H1 (cell line): ENCODE results near the gene FAM167B. TPM values are rescaled to one million over a fixed set of nuclear protein-coding genes. Genes with fewer than 3 reads are reported as not detected.

ENCODE experiments used
- CTCF ChIA-PET: fragments of 300-600 bp; sonication (Branson Sonifier 250); formaldehyde crosslinking; loops from one replicate; lab custom pipeline; 2021; ENCODE audit not compliant: partially characterized antibody; lab: Charles Lee
- POLR2A ChIA-PET: fragments of 300-600 bp; sonication (Branson Sonifier 250); formaldehyde crosslinking; loops from one replicate; lab custom pipeline; 2021; ENCODE audit warnings: inconsistent platforms; ENCODE audit not compliant: partially characterized antibody; lab: Charles Lee
- DNase-seq, 2 experiments: peaks; one replicate each; pipeline versions ENCODE4 v3.0.0 to v3.0.0-alpha.2; 2010 to 2022; ENCODE audit warnings: low spot score in 2 of 2, low read depth in 1 of 2, mixed read lengths in 1 of 2
- FAIRE-seq: peaks from 2 replicates; lab custom pipeline; 2011; peaks lifted over from hg19 to GRCh38; lab: Jason Lieb, UNC
- H2AFZ ChIP-seq: 2 replicates; pipeline ENCODE4 v1.8.1; 2012; ENCODE audit warnings: low read length, inconsistent platforms
- H2AK5ac ChIP-seq: 2 replicates; pipeline ENCODE4 v1.6.1; 2013; ENCODE audit warnings: low read depth, low read length
- H2BK120ac ChIP-seq: replicated peaks from 2 replicates; pipeline ENCODE3; 2013; ENCODE audit warnings: low read depth, low read length, inconsistent platforms
- H2BK12ac ChIP-seq: 2 replicates; pipeline ENCODE4 v1.6.1; 2013; ENCODE audit warnings: low read depth, low read length
- H2BK15ac ChIP-seq: 2 replicates; pipeline ENCODE4 v1.6.1; 2013; ENCODE audit warnings: low read length
- H2BK20ac ChIP-seq: 2 replicates; pipeline ENCODE4 v1.6.1; 2013; ENCODE audit warnings: low read length
- H2BK5ac ChIP-seq: 2 replicates; pipeline ENCODE4 v1.6.1; 2013; ENCODE audit warnings: low read depth, low read length
- H3K14ac ChIP-seq: 2 replicates; pipeline ENCODE4 v1.6.1; 2013; ENCODE audit warnings: inconsistent platforms; ENCODE audit not compliant: insufficient read length
- H3K18ac ChIP-seq: 2 replicates; pipeline ENCODE4 v1.6.1; 2013; ENCODE audit warnings: low read length; ENCODE audit errors: extremely low read depth
- H3K23ac ChIP-seq: 2 replicates; pipeline ENCODE4 v1.6.1; 2013; ENCODE audit warnings: inconsistent platforms; ENCODE audit not compliant: insufficient read length
- H3K23me2 ChIP-seq: 2 replicates; pipeline ENCODE4 v1.6.1; 2013; ENCODE audit warnings: low read depth, low read length
- H3K27ac ChIP-seq: 2 replicates; pipeline ENCODE4 v1.6.1; 2011; ENCODE audit warnings: low read depth, low read length, inconsistent platforms
- H3K27me3 ChIP-seq, 4 experiments: replicated peaks in 1 of 4; 1 replicate in 1 of 4; 2 replicates in 3 of 4; pipeline versions ENCODE4 v1.6.1 to v1.8.1; 2011 to 2013; ENCODE audit warnings: low read length in 3 of 4, mild to moderate bottlenecking in 3 of 4, inconsistent platforms in 2 of 4, mixed read lengths in 2 of 4, moderate library complexity in 1 of 4; ENCODE audit not compliant: control insufficient read depth in 3 of 4, insufficient read depth in 3 of 4; ENCODE audit errors: extremely low read depth in 1 of 4
- H3K36me3 ChIP-seq, 4 experiments: 2 replicates each; pipeline versions ENCODE4 v1.6.1 to v1.8.1; 2011 to 2013; ENCODE audit warnings: mild to moderate bottlenecking in 4 of 4, low read length in 3 of 4, moderate library complexity in 2 of 4, control low read depth in 1 of 4, inconsistent platforms in 1 of 4; ENCODE audit not compliant: insufficient read depth in 4 of 4, control insufficient read depth in 2 of 4
- H3K4ac ChIP-seq: replicated peaks from 2 replicates; pipeline ENCODE3; 2013; ENCODE audit warnings: low read length, low read depth, mixed read lengths, inconsistent platforms; ENCODE audit not compliant: insufficient read length
- H3K4me1 ChIP-seq, 4 experiments: replicated peaks in 1 of 4; 1 replicate in 1 of 4; 2 replicates in 3 of 4; pipeline versions ENCODE4 v1.6.1 to v1.8.1; 2011 to 2013; ENCODE audit warnings: low read length in 3 of 4, inconsistent platforms in 2 of 4, mixed read lengths in 1 of 4; ENCODE audit not compliant: insufficient read depth in 4 of 4, control insufficient read depth in 3 of 4
- H3K4me2 ChIP-seq, 2 experiments: 2 replicates each; pipeline versions ENCODE4 v1.6.1 to v1.8.1; 2011 to 2013; ENCODE audit warnings: low read depth in 2 of 2, low read length in 2 of 2, control low read depth in 1 of 2, inconsistent platforms in 1 of 2, mild to moderate bottlenecking in 1 of 2; ENCODE audit not compliant: insufficient read depth in 1 of 2
- H3K4me3 ChIP-seq, 4 experiments: fragments of 200-600, 300-600 bp in 1 of 4; sonication (generic), shearing (Covaris generic), sonication (Bioruptor Twin) in 1 of 4; 2 replicates each; pipeline versions ENCODE4 v1.5.1 to v1.8.1; 2011 to 2016; ENCODE audit warnings: low read length in 4 of 4, low read depth in 3 of 4, control low read depth in 2 of 4, inconsistent platforms in 2 of 4, mild to moderate bottlenecking in 2 of 4, mixed read lengths in 1 of 4, moderate library complexity in 1 of 4; ENCODE audit not compliant: insufficient read depth in 2 of 4; ENCODE audit errors: extremely low read depth in 1 of 4
- H3K56ac ChIP-seq: replicated peaks from 2 replicates; pipeline ENCODE3; 2013; ENCODE audit warnings: low read depth, mild to moderate bottlenecking, mixed read lengths, low read length, inconsistent platforms; ENCODE audit not compliant: insufficient read length
- H3K79me1 ChIP-seq: 2 replicates; pipeline ENCODE4 v1.6.1; 2013; ENCODE audit warnings: low read depth, low read length, control low read depth
- H3K79me2 ChIP-seq, 2 experiments: 2 replicates each; pipeline versions ENCODE4 v1.6.1 to v1.8.1; 2012 to 2013; ENCODE audit warnings: low read length in 2 of 2, mild to moderate bottlenecking in 2 of 2, inconsistent platforms in 1 of 2; ENCODE audit not compliant: insufficient read depth in 2 of 2, control insufficient read depth in 1 of 2
- H3K9ac ChIP-seq, 4 experiments: replicated peaks in 1 of 4; 1 replicate in 1 of 4; 2 replicates in 3 of 4; pipeline versions ENCODE4 v1.6.1 to v1.8.1; 2011 to 2013; ENCODE audit warnings: low read depth in 3 of 4, low read length in 3 of 4, control low read depth in 2 of 4, mild to moderate bottlenecking in 2 of 4, moderate library complexity in 2 of 4, inconsistent platforms in 1 of 4; ENCODE audit errors: extremely low read depth in 1 of 4
- H3K9me3 ChIP-seq, 2 experiments: 2 replicates each; pipeline versions ENCODE4 v1.6.1 to v1.8.1; 2012 to 2013; ENCODE audit warnings: mild to moderate bottlenecking in 2 of 2, moderate library complexity in 2 of 2, control low read depth in 1 of 2, inconsistent platforms in 1 of 2, low read depth in 1 of 2, low read length in 1 of 2, mixed read lengths in 1 of 2; ENCODE audit not compliant: insufficient read depth in 2 of 2
- H4K20me1 ChIP-seq, 2 experiments: replicated peaks in 1 of 2; 2 replicates each; pipeline versions ENCODE3 to v1.8.1; 2011 to 2013; ENCODE audit warnings: inconsistent platforms in 2 of 2, low read length in 2 of 2, mild to moderate bottlenecking in 1 of 2; ENCODE audit not compliant: insufficient read depth in 2 of 2, control insufficient read depth in 1 of 2
- H4K5ac ChIP-seq: 2 replicates; pipeline ENCODE4 v1.6.1; 2013; ENCODE audit warnings: low read length, low read depth, mixed read lengths, inconsistent platforms; ENCODE audit not compliant: insufficient read length
- H4K8ac ChIP-seq: 2 replicates; pipeline ENCODE4 v1.8.0; 2013; ENCODE audit warnings: mild to moderate bottlenecking, moderate library complexity, low read length, inconsistent platforms; ENCODE audit not compliant: insufficient read depth; ENCODE audit errors: extremely low read depth
- H4K91ac ChIP-seq: replicated peaks from 2 replicates; pipeline ENCODE3; 2013; ENCODE audit warnings: low read length, mixed read lengths, inconsistent platforms; ENCODE audit not compliant: insufficient read length
- CBX8 ChIP-seq: fragments of 300-800, 300-1000 bp; sonication (generic); IDR thresholded peaks from 2 replicates; pipeline ENCODE4 v1.7.1; 2016; ENCODE audit warnings: low read depth, low read length, borderline replicate concordance
- CREB1 ChIP-seq: IDR thresholded peaks from 2 replicates; pipeline ENCODE4 v1.6.1; 2012; ENCODE audit warnings: inconsistent platforms
- PHF8 ChIP-seq: fragments of 200-600 bp; sonication (generic); conservative IDR thresholded peaks from 2 replicates; pipeline ENCODE4 v1.7.1; 2012; ENCODE audit warnings: low read depth, mild to moderate bottlenecking, inconsistent platforms, low read length, moderate library complexity
- SP4 ChIP-seq: IDR thresholded peaks from 2 replicates; pipeline ENCODE4 v1.6.1; 2012; ENCODE audit warnings: low read length, inconsistent platforms
- SUZ12 ChIP-seq: fragments of 200-600 bp; sonication (generic); IDR thresholded peaks from 2 replicates; pipeline ENCODE4 v1.6.1; 2012; ENCODE audit warnings: mild to moderate bottlenecking, inconsistent platforms, low read length, moderate library complexity, mixed read lengths
- WGBS, 2 experiments: shearing (Covaris generic) in 1 of 2; methylation state at CpG; one replicate each; pipeline versions ENCODE4 v1.1.6 to v1.1.7; 2013 to 2015; ENCODE audit warnings: low lambda C conversion rate in 2 of 2, mixed read lengths in 2 of 2, inconsistent platforms in 1 of 2, low coverage in 1 of 2, missing lambda C conversion rate in 1 of 2; ENCODE audit not compliant: insufficient replicate concordance in 2 of 2, insufficient coverage in 1 of 2, insufficient read length in 1 of 2; ENCODE audit errors: extremely low coverage in 1 of 2, missing lambda C conversion rate in 1 of 2; 5-methylcytosine and 5-hydroxymethylcytosine counted together
- polyA plus RNA-seq, 7 experiments: library from polyadenylated mRNA; depleted of rRNA in 3 of 7; stranded (reverse) in 5 of 7; unstranded in 2 of 7; fragments of >200 nt in 5 of 7; fragments of 200-250 nt in 2 of 7; gene quantifications; 1 replicate in 5 of 7; 2 replicates in 1 of 7; 4 replicates in 1 of 7; pipeline versions ENCODE4 v1.2.1 to v1.2.3, GENCODE V29; 2011 to 2013; ENCODE audit warnings: missing spikeins in 2 of 7, mixed read lengths in 2 of 7
- total RNA-seq: library from RNA; stranded (reverse); fragmentation: NEBNext Ultra II Directional; extraction: Animal tissue kit (Norgen Biotek cat#: 25700); gene quantifications from 2 replicates; pipeline ENCODE4 v1.2.1, GENCODE V29; 2021

The FAM167B gene
- total and polyA plus RNA-seq, 2 of the 8 experiments (the other 6 are each of a cell fraction or from before 2014, with no cell fraction given) = 2.8 to 3.9 TPM

DNA sequence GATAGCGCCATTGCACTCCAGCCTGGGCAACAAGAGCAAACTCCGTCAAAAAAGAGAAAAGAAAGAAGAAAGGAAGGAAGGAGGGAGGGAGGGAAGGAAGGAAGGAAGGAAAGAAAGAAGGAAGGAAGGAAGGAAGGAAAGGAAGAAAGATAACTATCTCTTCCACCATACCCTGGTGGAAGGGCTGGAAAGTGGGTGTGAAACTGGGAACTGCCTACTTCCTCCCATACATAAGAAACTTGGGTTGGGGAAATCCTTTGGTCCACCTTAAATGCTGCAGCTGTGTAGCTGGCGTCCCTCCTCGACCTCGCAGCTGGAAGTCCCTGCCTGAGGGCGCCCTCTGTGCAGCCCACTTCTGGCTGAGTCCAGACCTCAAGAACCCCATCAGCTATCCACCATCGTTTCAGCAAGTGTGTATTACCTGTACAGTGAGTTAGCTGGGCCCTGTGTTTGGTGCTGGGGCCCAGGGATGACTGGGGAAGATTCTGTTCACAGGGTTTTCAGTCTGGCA is 4.6 kb upstream of the FAM167B start:
- H3K56ac ChIP-seq = no peak overlapping the region
- no peaks in the 10 kb centered on the region for H4K20me1 ChIP-seq
- peak overlapping the region; percentile 78 for H3K18ac ChIP-seq
- H2AK5ac ChIP-seq = 0 out of 2 replicates have a peak overlapping the region, but pooled peaks have one; percentile 56
- ChIA-PET POLR2A (interaction anchor here (0.9 to 9.1 kb wide), 11 partner anchors 8 to 93 kb away, joined by 3 to 73 read pairs (median 4); partner anchors contain the start of genes HDAC1, LCK and MARCKSL1), CTCF (interaction anchor here (1.1 to 7.3 kb wide), 6 partner anchors 9 to 74 kb away, joined by 4 to 70 read pairs (median 6); partner anchors contain the start of gene LCK)
- no peak overlapping the region for H2BK20ac ChIP-seq
- no peaks in the 10 kb centered on the region for H3K79me2 ChIP-seq
- H3K79me1 ChIP-seq = no peaks in the 10 kb centered on the region
- H3K4ac ChIP-seq = no peak overlapping the region
- peak overlapping the region in 1 of 4 experiments; percentile 30; a peak in 1 of 8 replicates for H3K4me3 ChIP-seq
- H2BK15ac ChIP-seq = no peak overlapping the region
- no peaks in the 10 kb centered on the region; a peak in 1 of 7 replicates for H3K27me3 ChIP-seq
- peak overlapping the region; percentile 50 to 84 for H3K4me2 ChIP-seq
- H3K9me3 ChIP-seq = no peaks in the 10 kb centered on the region
- WGBS, 2 experiments = 62% methylated on average over 6 of the region's 7 CpGs; no CpG with 5 or more reads in 1 of the 2 experiments
- no peaks in the 10 kb centered on the region for H3K36me3 ChIP-seq
- FAIRE-seq (no peak), DNase-seq (no peak)
- no peak overlapping the region for H2BK12ac ChIP-seq
- no peak overlapping the region for H4K8ac ChIP-seq
- H4K91ac ChIP-seq = peak overlapping the region; percentile 62
- TF ChIP-seq SP4 (no peak), CBX8 (no peak), CREB1 (no peak), PHF8 (no peak), SUZ12 (no peak)
- no peak overlapping the region for H2BK5ac ChIP-seq
- H3K23ac ChIP-seq = no peak overlapping the region
- H4K5ac ChIP-seq = no peak overlapping the region
- H2AFZ ChIP-seq = no peak overlapping the region
- H3K14ac ChIP-seq = no peak overlapping the region
- no peak overlapping the region for H2BK120ac ChIP-seq
- H3K9ac ChIP-seq = no peak overlapping the region
- H3K27ac ChIP-seq = no peak overlapping the region
- H3K23me2 ChIP-seq = peaks cover 16% of the 10 kb centered on the region
- H3K4me1 ChIP-seq = peaks cover 0 to 7% (median 3%) of the 10 kb centered on the region in 4 experiments; a peak in 3 of 7 replicates
